ENCODE results near the gene PCNX2. TPM values are rescaled to one million over a fixed set of nuclear protein-coding genes. Genes with fewer than 3 reads are reported as not detected.

PCNX2 gene
- total and polyA plus RNA-seq, 2 experiments from 2014 or later: 3.9 to 11.0 TPM

DNA sequence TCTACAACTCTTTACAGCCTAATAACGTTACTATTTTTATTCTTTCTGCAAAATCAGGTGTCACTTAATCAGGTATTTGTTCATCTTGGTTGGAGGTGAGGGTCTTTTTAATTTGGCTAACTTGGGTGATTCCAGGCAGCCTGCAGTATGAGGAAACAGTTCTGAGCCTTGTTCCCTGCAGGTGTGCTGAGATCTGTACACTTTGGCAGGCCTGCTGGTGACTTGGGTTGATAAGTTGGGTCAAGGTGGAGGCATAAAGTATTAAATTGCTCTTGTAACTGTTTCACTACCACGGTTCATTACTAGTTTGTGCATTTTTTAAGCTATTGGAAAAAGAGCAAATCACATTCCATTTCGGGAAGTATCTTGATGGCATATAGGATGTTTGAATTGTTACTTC is 42.0 kb upstream of the PCNX2 start:
- no peak overlapping the region for H3K27ac ChIP-seq
- no peaks in the 10 kb centered on the region for H4K20me1 ChIP-seq (ENCODE audit: insufficient read depth, poor library complexity, severe bottlenecking)
- TF ChIP-seq EZH2 (IDR thresholded peaks at IDR 0.05; ENCODE audit: borderline replicate concordance): no peak
- TF ChIP-seq, protein P1, sequence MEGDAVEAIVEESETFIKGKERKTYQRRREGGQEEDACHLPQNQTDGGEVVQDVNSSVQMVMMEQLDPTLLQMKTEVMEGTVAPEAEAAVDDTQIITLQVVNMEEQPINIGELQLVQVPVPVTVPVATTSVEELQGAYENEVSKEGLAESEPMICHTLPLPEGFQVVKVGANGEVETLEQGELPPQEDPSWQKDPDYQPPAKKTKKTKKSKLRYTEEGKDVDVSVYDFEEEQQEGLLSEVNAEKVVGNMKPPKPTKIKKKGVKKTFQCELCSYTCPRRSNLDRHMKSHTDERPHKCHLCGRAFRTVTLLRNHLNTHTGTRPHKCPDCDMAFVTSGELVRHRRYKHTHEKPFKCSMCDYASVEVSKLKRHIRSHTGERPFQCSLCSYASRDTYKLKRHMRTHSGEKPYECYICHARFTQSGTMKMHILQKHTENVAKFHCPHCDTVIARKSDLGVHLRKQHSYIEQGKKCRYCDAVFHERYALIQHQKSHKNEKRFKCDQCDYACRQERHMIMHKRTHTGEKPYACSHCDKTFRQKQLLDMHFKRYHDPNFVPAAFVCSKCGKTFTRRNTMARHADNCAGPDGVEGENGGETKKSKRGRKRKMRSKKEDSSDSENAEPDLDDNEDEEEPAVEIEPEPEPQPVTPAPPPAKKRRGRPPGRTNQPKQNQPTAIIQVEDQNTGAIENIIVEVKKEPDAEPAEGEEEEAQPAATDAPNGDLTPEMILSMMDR (IDR thresholded peaks at IDR 0.05; ENCODE audit: poor library complexity): no peak
- TF ChIP-seq EZH2phosphoT487 (IDR thresholded peaks at IDR 0.05; ENCODE audit: low read depth, severe bottlenecking, unreplicated experiment): no peak
- no peaks in the 10 kb centered on the region for H3K27me3 ChIP-seq
- H3K79me2 ChIP-seq: peaks cover 45% of the 10 kb centered on the region
- H2AFZ ChIP-seq: no peak overlapping the region
- H3K36me3 ChIP-seq (replicated peaks; ENCODE audit: insufficient read depth, low read depth): no peaks in the 10 kb centered on the region
- H3K9me3 ChIP-seq (ENCODE audit: low read depth): no peaks in the 10 kb centered on the region
- WGBS (ENCODE audit: low lambda C conversion rate, missing lambda C conversion rate): 82% methylated on average over 3 of the region's 3 CpGs
- no peak overlapping the region for H3K4me3 ChIP-seq
- no peak overlapping the region for H3K4me2 ChIP-seq
- H3K9me2 ChIP-seq (replicated peaks; ENCODE audit: insufficient read depth): no peaks in the 10 kb centered on the region
- DNase-seq (ENCODE audit: low spot score): no peak
- no peaks in the 10 kb centered on the region for H3K4me1 ChIP-seq (ENCODE audit: insufficient read depth)

DNA sequence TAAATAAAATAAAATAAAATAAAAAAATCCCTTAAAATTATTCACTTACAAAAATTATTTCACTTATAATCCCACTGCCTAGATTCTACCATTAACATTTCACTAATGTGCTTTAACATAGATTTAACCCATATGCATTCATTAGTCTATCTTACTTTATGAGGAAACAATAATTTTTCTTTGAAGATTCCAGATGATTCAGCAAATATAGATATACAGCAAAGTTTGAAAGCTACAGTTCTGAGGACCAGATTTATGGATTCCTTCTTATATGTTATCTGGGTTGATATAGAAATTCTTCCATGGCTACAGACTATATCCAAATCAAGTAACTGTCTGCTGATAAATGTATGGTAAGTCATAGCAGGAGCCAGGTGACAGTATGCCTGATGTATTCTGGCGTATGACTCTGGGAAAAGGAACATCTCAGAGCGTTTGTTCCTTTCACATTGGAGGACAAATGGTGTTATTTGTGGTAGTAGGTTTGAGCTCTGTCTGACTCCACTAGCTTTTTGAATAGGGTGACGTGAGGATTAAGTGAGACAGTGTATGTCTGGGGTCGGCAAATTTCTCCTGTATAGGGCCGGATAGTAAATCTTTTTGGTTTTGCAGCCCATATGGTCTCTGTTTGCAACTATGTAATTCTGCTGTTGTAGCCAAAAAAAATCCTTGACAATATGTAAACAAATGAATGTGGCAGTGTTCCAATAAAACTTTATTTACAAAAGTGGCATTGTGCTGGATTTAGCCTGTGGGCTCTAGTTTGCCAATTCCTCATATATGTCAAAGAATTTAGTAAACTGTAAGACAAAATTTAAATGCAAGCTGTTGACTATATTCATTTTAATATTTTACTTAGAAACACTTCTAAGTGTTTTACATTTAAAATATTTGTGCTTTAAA is 41.3 kb upstream of the PCNX2 start:
- Histone ChIP-seq H3K4me2 (no peak overlapping the region), H3K4me3 (no peak overlapping the region), H3K9me3 (ENCODE audit: low read depth) (no peaks in the 10 kb centered on the region), H3K27ac (no peak overlapping the region), H4K20me1 (ENCODE audit: insufficient read depth, poor library complexity, severe bottlenecking) (no peaks in the 10 kb centered on the region), H3K4me1 (ENCODE audit: insufficient read depth) (no peaks in the 10 kb centered on the region), H2AFZ (no peak overlapping the region), H3K27me3 (no peaks in the 10 kb centered on the region), H3K79me2 (peaks cover 52% of the 10 kb centered on the region), H3K36me3 (replicated peaks; ENCODE audit: insufficient read depth, low read depth) (no peaks in the 10 kb centered on the region), H3K9me2 (replicated peaks; ENCODE audit: insufficient read depth) (no peaks in the 10 kb centered on the region)
- TF ChIP-seq, protein P1 (IDR thresholded peaks at IDR 0.05; ENCODE audit: poor library complexity): no peak
- no peak for TF ChIP-seq EZH2phosphoT487 (IDR thresholded peaks at IDR 0.05; ENCODE audit: low read depth, severe bottlenecking, unreplicated experiment)
- no peak for TF ChIP-seq EZH2 (IDR thresholded peaks at IDR 0.05; ENCODE audit: borderline replicate concordance)
- 81% methylated on average over 5 of the region's 5 CpGs for WGBS (ENCODE audit: low lambda C conversion rate, missing lambda C conversion rate)
- no peak for DNase-seq (ENCODE audit: low spot score)

DNA sequence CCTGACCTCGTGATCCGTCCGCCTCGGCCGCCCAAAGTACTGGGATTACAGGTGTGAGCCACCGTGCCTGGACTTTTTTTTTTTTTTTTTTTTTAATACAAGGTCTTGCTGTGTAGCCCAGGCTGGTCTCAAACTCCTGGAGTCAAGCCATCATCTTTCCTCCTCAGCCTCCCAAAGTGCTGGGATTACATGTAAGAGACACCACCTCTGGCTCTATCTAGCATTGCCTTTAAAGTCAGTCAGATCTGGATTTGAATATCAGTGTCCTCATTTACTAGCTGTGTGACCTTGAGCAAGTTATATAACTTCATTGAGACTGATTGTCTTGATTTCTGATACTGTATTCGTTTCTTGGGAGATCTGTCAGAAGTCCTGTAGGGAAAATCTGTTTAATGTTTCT is 38.6 kb upstream of the PCNX2 start:
- no peak for DNase-seq (ENCODE audit: low spot score)
- WGBS (ENCODE audit: low lambda C conversion rate, missing lambda C conversion rate): 93% methylated on average over 7 of the region's 7 CpGs
- Histone ChIP-seq H3K9me3 (ENCODE audit: low read depth) (no peaks in the 10 kb centered on the region), H3K4me1 (ENCODE audit: insufficient read depth) (no peaks in the 10 kb centered on the region), H4K20me1 (ENCODE audit: insufficient read depth, poor library complexity, severe bottlenecking) (peaks cover 4% of the 10 kb centered on the region), H3K4me2 (no peak overlapping the region), H2AFZ (no peak overlapping the region), H3K36me3 (replicated peaks; ENCODE audit: insufficient read depth, low read depth) (no peaks in the 10 kb centered on the region), H3K9me2 (replicated peaks; ENCODE audit: insufficient read depth) (no peaks in the 10 kb centered on the region), H3K27ac (no peak overlapping the region), H3K79me2 (peaks cover 62% of the 10 kb centered on the region), H3K4me3 (no peak overlapping the region), H3K27me3 (no peaks in the 10 kb centered on the region)
- TF ChIP-seq EZH2phosphoT487 (IDR thresholded peaks at IDR 0.05; ENCODE audit: low read depth, severe bottlenecking, unreplicated experiment) (no peak), EZH2 (IDR thresholded peaks at IDR 0.05; ENCODE audit: borderline replicate concordance) (no peak)
- TF ChIP-seq, protein P1 (IDR thresholded peaks at IDR 0.05; ENCODE audit: poor library complexity): no peak

All from hepatocyte (in vitro differentiated cells).